Measurements from ENCODE around the gene TMC8. TPM values are rescaled to one million over a fixed set of nuclear protein-coding genes. Genes with fewer than 3 reads are reported as not detected.
"Not testable (repeated sequence)": the region's sequence is repeated elsewhere in the genome, so short reads cannot be mapped to it uniquely, and the experiment has no call there.

Gene TMC8
- total RNA-seq, 1 donor from 2014 or later: 4.3 TPM

GRCh38 chr17:78107976-78108725 lies 22.4 kb upstream of the TMC8 start:
- intact Hi-C loops (cut with DNase I): no loop called here
- DNase-seq (ENCODE audit: missing footprints) (peak; percentile 59), ATAC-seq (no peak)

DNA sequence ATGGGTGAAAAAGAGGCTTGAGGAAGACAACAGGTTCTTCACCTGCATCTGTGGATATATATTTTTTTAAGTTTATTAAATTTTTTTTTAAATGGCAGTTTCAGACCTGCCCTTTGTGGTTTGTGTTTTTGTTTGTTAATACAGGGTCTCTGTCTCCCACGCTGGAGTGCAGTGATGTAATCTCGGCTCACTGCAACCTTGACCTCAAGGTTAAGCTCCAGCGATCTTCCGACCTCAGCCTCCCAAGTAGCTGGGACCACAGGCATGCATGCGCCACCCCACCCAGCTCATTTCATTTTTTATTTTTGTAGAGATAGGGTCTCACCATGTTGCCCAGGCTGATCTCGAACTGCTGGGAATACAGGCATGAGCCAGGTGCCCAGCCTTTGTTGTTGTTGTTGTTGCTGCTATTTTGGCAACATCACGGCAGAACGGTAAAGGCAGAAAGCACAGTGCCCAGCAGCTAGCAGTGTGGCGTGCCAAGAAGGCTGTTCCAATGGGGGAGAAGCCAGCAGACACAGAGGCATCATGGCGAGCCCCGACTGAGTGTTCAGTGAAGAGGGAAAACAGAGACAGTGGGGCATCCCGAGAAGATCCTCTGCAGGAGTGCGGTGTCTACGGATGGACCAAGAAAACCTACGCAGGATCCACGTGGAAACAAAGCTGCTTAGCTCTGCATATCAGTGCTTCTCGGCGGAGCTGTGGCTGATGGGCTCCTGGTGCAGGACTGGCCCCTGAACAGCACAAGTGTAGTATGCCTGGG lies 21.7 kb upstream of the TMC8 start:
- ATAC-seq (peak; percentile 11), DNase-seq (ENCODE audit: missing footprints) (peak; percentile 64)
- intact Hi-C loops (cut with DNase I): no loop called here

DNA sequence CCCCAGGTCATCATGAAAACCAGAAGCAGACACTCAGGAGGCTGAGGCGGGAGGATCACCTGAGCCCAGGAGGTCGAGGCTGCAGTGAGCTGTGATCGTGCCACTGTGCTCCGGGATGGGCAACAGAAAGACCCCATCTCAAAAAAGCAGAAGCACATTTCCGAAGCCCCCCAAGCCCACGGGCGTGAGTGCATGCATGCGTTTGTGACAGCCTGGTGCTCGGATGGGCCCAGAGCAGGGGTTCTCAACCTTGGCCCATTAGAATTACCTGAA lies 21.1 kb upstream of the TMC8 start:
- peak; percentile 44 for DNase-seq (ENCODE audit: missing footprints)
- intact Hi-C loops (cut with DNase I): no loop called here
- ATAC-seq: no peak

DNA sequence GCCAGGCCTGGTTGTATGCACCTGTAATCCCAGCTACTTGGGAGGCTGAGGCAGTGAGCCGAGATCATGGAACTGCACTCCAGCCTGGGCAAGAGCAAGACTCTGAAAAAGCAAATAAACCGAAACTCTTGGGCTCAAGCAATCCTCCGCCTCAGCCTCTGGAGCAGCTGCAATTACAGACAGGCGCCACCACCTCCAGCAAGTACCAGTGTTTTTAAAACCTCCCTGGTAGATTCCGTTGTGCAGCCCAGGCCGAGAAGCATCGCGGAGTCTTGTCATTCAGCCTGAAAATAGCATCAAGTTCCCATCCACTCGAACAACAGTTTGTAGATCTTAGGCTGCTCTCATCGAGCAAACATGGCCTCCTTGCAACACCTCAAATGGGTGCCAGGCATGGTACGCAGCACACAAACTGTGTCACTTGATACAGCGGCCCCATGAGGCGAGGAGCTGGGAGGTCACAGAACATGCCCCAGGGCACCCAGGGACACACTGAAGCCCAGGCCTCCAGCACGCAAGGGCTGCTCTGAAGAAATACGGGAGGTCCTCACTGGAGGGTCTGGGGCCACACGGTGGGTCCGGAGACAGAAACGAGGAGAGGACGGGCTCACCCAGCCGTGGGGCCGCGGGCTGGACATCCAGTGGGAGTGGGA lies 20.1 kb upstream of the TMC8 start:
- intact Hi-C loops (cut with DNase I): no loop called here
- peak; percentile 64 for DNase-seq (ENCODE audit: missing footprints)
- no peak for ATAC-seq

- DNase-seq (ENCODE audit: missing footprints) (peak; percentile 31), ATAC-seq (no peak)
- intact Hi-C loops (cut with DNase I): no loop called here
These were observed 19.4 kb upstream of the TMC8 start for GRCh38 chr17:78111016-78111726.

DNA sequence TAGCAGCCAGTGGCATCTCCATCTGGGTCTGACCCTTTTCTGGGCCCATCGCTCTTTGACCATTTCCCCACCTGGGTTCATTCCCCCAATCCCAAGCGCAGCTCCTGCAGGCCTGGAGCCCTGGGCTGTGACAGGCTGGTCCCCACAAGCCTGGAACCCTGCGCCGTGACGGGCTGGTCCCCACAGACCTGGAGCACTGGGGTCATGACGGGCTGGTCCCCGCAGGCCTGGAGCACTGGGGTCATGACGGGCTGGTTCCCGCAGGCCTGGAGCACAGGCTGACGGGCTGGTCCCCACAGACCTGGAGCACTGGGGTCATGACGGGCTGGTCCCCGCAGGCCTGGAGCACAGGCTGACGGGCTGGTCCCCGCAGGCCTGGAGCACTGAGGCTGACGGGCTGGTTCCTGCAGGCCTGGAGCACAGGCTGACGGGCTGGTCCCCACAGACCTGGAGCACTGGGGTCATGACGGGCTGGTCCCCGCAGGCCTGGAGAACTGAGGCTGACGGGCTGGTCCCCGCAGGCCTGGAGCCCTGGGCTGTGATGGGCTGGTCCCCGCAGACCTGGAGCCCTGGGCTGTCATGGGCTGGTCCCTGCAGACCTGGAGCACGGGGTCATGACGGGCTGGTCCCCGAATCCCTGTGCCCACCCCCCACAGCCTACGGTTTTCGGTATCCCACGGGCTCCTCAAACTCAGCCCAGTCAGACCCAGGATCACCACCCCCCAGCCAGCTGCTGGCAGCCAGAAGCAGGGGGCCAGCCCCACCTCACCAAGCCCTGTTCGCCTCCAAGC lies 18.6 kb upstream of the TMC8 start:
- ATAC-seq (no peak), DNase-seq (ENCODE audit: missing footprints) (peak; percentile 50)
- intact Hi-C loops (cut with DNase I): loop anchor here (1.0 to 2.0 kb wide), 3 partner anchors 64 to 139 kb away; partner anchors contain the start of genes AFMID and TK1

DNA sequence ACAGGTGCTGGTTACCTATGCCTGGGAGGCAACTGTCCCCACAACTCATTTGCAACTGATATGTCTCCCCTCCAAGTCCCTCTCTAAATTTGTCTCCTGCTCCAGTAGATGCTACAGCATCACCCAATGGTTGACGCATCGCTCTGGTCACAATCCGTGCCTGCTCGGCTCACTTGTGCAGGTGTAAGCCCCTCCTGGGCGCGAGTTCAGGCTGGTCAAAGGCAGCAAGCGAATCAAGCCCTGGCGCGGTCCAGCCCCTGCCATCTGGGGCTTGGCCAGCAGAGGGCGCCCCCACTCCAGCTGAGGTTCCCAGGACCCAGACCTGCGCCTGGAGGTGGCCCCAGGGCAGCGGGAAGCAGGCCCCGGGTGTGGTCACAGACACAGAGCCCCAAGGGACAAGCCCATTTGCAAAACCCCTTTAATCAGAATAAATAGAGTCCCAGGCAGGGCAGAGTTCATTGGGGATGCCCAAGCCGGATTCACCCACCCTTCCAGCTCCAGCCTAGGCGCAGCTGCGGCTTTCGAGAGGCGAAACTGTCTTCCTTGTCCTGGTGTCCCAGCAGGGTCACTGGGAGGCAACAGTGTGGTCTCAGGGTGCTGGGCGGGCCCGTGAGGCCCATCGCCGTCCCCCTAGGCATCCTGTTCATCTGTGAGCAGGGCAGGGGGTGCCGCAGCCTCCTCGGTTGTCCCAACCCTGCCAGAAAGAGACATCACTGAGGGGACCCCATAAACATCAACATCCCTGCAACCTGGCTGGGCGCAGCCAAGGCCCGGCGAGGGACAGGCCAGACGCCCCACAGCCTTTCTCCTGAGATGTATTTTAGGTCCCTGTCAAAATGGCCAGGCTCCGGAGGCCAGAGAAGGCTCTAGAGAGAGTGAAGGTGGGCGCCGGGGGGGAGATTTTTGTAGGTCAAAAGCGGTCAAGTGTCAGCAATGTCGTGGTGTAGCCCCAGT lies 17.8 kb upstream of the TMC8 start:
- intact Hi-C loops (cut with DNase I): loop anchor here (1.0 to 2.0 kb wide), 3 partner anchors 64 to 138 kb away; partner anchors contain the start of genes AFMID and TK1
- ATAC-seq (peak; percentile 65), DNase-seq (ENCODE audit: missing footprints) (peak; percentile 91)

DNA sequence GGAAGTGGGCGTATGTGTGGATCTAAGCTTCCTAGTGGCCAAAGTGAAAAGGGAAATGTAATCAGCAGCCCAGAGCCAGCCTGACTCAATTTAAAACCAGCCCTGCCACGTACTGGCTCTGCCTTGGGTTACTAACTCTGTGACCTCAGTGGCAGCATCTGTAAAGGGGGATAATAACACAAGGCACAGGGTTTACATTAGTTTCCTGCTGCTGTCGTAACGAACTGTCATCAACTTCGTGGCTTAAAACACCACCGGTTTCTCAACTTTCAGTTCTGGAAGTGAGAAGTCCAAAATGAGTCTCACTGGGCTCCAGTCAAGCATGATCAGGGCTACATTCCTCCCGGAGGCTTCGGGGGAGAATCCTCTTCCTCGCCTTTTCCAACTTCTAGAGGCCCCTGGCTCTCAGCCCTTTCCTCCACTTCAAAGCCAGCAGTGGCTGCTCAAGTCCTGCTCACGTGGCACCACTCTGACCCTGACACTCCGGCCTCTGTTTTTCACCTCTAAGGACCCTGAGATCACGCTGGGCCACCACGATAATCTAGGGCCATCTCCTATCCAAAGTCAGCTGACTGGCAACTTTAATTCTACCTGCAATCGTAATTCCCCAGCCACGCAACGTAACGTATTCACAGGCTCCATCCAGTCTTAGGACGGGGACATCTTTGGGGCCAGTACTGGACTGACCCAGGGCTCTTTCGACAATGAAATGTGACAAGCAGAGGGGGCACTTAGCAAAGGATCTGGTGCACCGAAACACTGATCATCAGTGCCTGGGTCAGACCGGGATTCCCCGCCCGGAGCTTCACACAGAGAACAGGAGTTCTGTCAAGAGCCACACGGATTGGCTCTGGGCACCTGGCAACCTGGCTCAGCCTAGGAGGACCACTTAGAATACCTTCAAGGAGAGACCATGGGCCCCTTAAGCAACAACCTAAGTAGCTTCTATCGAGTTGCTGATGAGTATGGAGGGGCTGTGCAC lies 16.5 kb upstream of the TMC8 start:
- intact Hi-C loops (cut with DNase I): loop anchor here (2.0 kb wide), 2 partner anchors 73 to 137 kb away; partner anchors contain the start of genes AFMID and TK1
- no peak for ATAC-seq
- DNase-seq (ENCODE audit: missing footprints): peak; percentile 65

GRCh38 chr17:78114831-78115723 lies 15.5 kb upstream of the TMC8 start:
- intact Hi-C loops (cut with DNase I): no loop called here
- ATAC-seq (peak; percentile 78), DNase-seq (ENCODE audit: missing footprints) (peak; percentile 74)

DNA sequence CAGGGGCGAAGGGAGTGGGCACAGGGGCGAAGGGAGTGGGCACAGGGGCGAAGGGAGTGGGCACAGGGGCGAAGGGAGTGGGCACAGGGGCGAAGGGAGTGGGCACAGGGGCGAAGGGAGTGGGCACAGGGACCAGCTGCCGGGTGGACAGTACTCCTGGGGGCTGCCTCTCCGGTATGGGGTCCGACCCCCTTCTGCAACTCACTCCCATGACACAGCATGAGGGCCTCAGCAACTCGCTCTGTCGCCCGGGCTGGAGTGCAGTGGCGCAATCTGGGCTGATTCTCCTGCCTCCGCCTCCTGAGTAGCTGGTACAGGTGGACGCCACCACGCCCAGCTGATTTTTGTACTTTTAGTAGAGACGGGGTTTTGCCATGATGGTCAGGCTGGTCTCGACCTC lies 14.8 kb upstream of the TMC8 start:
- DNase-seq (ENCODE audit: missing footprints): peak; percentile 58
- ATAC-seq; intact Hi-C loops (cut with DNase I): not testable (repeated sequence)

DNA sequence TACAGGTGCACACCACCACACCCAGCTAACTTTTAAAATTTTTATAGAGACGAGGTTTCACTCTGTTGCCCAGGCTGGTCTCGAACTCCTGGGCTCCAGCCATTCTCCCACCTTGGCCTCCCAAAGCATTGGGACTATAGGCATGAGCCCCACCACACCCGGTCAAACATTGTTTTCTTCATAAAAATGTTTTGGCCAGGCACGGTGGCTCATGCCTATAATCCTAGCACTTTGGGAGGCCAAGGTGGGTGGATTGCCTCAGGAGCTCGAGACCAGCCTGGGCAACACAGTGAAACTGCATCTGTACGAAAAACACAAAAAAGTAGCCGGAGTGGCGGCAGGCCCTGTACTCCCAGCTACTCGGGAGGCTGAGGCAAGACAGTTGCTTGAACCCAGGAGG lies 14.2 kb upstream of the TMC8 start:
- intact Hi-C loops (cut with DNase I): no loop called here
- DNase-seq (ENCODE audit: missing footprints) (peak; percentile 41), ATAC-seq (no peak)

DNA sequence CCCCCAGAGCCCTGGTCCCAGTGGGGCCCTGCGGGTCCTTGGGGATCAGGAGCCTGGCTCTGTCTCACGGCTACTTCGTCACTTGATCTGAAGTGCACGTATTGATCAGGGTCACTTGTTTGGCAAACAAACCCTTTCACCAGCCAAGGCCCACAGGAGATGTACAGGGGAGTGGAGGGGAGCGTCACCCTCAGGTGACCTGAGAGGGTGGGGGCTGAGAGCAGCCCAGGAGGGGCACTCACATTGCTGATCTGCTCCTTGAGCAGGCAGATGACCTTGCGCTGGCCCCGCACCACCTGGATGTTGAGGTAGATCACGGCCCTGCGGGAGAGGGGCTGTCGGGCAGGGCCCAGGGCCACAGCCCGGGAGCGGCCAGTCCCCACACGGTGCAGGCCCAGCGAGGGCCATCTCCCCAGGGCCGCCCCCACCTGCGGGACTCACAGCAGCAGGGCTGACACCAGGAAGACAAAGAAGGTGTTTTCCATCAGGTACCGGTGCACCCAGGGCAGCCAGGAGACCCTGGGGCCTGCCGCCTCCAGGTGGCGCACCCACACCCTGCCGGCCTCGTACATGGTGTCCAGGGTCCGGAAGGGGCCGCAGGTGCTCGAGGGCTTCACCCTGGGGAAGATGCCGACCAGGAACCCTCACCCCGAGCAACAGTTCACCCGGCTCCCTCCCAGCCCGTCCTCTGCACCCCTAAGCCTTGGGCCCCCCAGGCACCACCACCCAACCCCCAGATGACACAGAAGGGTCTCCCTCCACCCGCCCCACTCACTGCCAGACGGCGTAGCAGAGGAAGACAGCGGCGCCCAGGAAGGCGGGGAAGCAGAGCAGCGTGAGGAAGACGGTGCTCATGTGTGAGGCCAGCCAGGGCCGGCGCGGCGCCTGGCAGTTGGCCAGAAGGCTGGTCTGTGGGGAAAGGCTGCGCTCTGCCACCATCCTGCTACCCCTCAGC lies 13.3 kb upstream of the TMC8 start:
- intact Hi-C loops (cut with DNase I): no loop called here
- DNase-seq (ENCODE audit: missing footprints): peak; percentile 72
- no peak for ATAC-seq

GRCh38 chr17:78118801-78119241 lies 11.8 kb upstream of the TMC8 start:
- intact Hi-C loops (cut with DNase I): no loop called here
- no peak for ATAC-seq

DNA sequence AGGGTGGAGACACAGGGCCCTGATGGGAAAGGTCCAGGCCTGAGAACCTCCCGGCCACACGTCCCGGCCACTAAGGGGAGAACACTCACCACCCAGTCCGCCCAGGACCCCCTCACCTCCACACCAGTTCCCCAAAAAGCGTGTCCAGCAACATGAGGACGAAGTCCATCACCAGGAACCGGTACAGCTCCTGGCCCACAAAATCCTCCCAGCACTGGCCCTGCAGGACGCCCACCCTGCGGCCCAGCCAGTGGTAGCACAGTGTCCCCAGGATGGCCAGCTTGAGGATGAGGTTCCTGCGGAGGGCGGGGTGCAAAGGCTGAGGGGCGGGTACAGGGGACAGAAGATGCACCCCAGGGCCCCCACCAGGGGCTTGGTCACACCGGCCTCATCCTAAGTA lies 10.0 kb upstream of the TMC8 start:
- intact Hi-C loops (cut with DNase I): no loop called here
- DNase-seq (ENCODE audit: missing footprints): no peak
- ATAC-seq: no peak

More at GRCh38 chr17:78118801-78119241, 11.8 kb upstream of the TMC8 start:
- DNase-seq (ENCODE audit: missing footprints): peak; percentile 46

Measured in Right ventricle myocardium inferior (tissue), 1 donor.